ENCODE results near the gene ACAA1. TPM values are rescaled to one million over a fixed set of nuclear protein-coding genes. Genes with fewer than 3 reads are reported as not detected.
A peak's percentile ranks its signal among the peaks of the same experiment; 100 is the strongest.

Gene ACAA1
- total and polyA plus RNA-seq, 2 of the 4 experiments (the other 2 are of a cell fraction) = 30.8 to 62.4 TPM

- Histone ChIP-seq H2BK120ac (ENCODE audit: low read depth, low read length) (no peak overlapping the region), H4K8ac (ENCODE audit: low read depth in 2 of 2, low read length in 2 of 2) (peak overlapping the region in 1 of 2 experiments; percentile 33; a peak in 1 of 4 replicates), H3K4me2 (ENCODE audit: low read depth, low read length) (peak overlapping the region; percentile 94), H3K4me1 (ENCODE audit: control insufficient read depth, insufficient read depth, low read length) (peaks cover 13% of the 10 kb centered on the region), H3K18ac (ENCODE audit: low read depth, low read length) (no peak overlapping the region), H2AK5ac (ENCODE audit: low read depth, low read length) (peak overlapping the region; percentile 4; the same call in 1 of the 2 replicates), H3K36me3 (ENCODE audit: control insufficient read depth, insufficient read depth, low read length) (peaks cover 32% of the 10 kb centered on the region), H3K27me3 (ENCODE audit: control insufficient read depth, insufficient read depth, low read length) (no peaks in the 10 kb centered on the region), H3K27ac (ENCODE audit: insufficient read depth, low read length) (peak overlapping the region; percentile 29), H3K23ac (ENCODE audit: low read depth, low read length) (peak overlapping the region; percentile 82; the same call in 1 of the 2 replicates), H2BK5ac (ENCODE audit: low read depth, low read length, poor library complexity, severe bottlenecking) (peak overlapping the region; percentile 3), H3K9me3 (ENCODE audit: control insufficient read depth, insufficient read depth, low read length) (no peaks in the 10 kb centered on the region), H3K4me3 (ENCODE audit: insufficient read depth, low read depth, low read length) (peak overlapping the region; percentile 65), H3K9me1 (ENCODE audit: insufficient read depth, low read length) (peaks cover 24% of the 10 kb centered on the region), H3K79me1 (ENCODE audit: low read depth in 1 of 2, low read length in 2 of 2) (peaks cover 31 to 88% of the 10 kb centered on the region in 2 experiments), H3K56ac (ENCODE audit: extremely low read depth, insufficient read depth, low read length) (no peak overlapping the region; the same call in 1 of the 2 replicates), H3K4ac (ENCODE audit: low read depth, low read length) (0 out of 2 replicates have a peak overlapping the region, but pooled peaks have one; percentile 37), H2BK20ac (ENCODE audit: low read depth, low read length) (no peak overlapping the region), H4K5ac (ENCODE audit: low read depth, low read length) (no peak overlapping the region), H2BK15ac (ENCODE audit: low read depth, low read length) (no peak overlapping the region), H4K91ac (ENCODE audit: insufficient read depth, low read depth, low read length) (no peak overlapping the region), H3K14ac (replicated peaks; ENCODE audit: low read depth, low read length) (peak overlapping the region; percentile 71), H2AK9ac (replicated peaks; ENCODE audit: low read depth, low read length, poor library complexity) (peak overlapping the region; percentile 89), H3K9ac (ENCODE audit: low read depth, low read length) (peak overlapping the region; percentile 91), H2AFZ (replicated peaks; ENCODE audit: low read length, poor library complexity) (peak overlapping the region; percentile 98), H4K20me1 (ENCODE audit: insufficient read depth, low read length) (0 out of 2 replicates have a peak, but pooled peaks cover 5% of the 10 kb centered on the region)
- POLR2A ChIA-PET (ENCODE audit: unreplicated experiment) = interaction anchor here (0.8 to 1.6 kb wide), 2 partner anchors 17 to 29 kb away, joined by 3 to 10 read pairs; partner anchors contain the start of gene OXSR1
- dilution Hi-C loops (cut with HindIII; ENCODE audit: low sequenced_read_pairs, unreplicated experiment) (no loop called here), in situ Hi-C loops (cut with MboI; ENCODE audit: low sequenced_read_pairs) (loop anchor here (10.0 kb wide), 1 partner anchor 348 kb away; no protein-coding TSS in a partner anchor), intact Hi-C loops (cut with micrococcal nuclease) (loop anchor here (1.0 to 2.0 kb wide), 3 partner anchors 110 to 343 kb away; no protein-coding TSS in a partner anchor)
- no TSS peak for BruUV-seq (replicated peaks)
- WGBS, 2 experiments (ENCODE audit: extremely low coverage in 2 of 2, insufficient read length in 1 of 2) = 1% methylated on average over 14 of the region's 20 CpGs; no CpG with 5 or more reads in 1 of the 2 experiments
- TF ChIP-seq RFX5 (IDR thresholded peaks at IDR 0.05; ENCODE audit: low read depth, low read length) (no peak), POLR2A (IDR thresholded peaks at IDR 0.05; ENCODE audit: low read depth, low read length) (no peak), CHD1 (IDR thresholded peaks at IDR 0.05; ENCODE audit: low read depth, low read length) (no peak), SMC3 (IDR thresholded peaks at IDR 0.05; ENCODE audit: low read depth, low read length) (no peak), BHLHE40 (IDR thresholded peaks at IDR 0.05; ENCODE audit: low read depth, low read length) (no peak), NFE2L2 (IDR thresholded peaks at IDR 0.05; ENCODE audit: low read depth, low read length) (no peak), RCOR1 (IDR thresholded peaks at IDR 0.05; ENCODE audit: insufficient replicate concordance, low read length) (no peak), MXI1 (IDR thresholded peaks at IDR 0.05; ENCODE audit: borderline replicate concordance, low read depth, low read length) (no peak), MAZ (IDR thresholded peaks at IDR 0.05; ENCODE audit: borderline replicate concordance, low read depth, low read length) (no peak), CEBPB (IDR thresholded peaks at IDR 0.05; ENCODE audit: low read depth, low read length) (no peak), RAD21 (IDR thresholded peaks at IDR 0.05; ENCODE audit: low read length) (no peak), MAFK (IDR thresholded peaks at IDR 0.05; ENCODE audit: low read depth, low read length) (no peak), FOS (IDR thresholded peaks at IDR 0.05; ENCODE audit: low read depth, low read length) (no peak)
- TF ChIP-seq, protein P1, sequence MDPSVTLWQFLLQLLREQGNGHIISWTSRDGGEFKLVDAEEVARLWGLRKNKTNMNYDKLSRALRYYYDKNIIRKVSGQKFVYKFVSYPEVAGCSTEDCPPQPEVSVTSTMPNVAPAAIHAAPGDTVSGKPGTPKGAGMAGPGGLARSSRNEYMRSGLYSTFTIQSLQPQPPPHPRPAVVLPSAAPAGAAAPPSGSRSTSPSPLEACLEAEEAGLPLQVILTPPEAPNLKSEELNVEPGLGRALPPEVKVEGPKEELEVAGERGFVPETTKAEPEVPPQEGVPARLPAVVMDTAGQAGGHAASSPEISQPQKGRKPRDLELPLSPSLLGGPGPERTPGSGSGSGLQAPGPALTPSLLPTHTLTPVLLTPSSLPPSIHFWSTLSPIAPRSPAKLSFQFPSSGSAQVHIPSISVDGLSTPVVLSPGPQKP (IDR thresholded peaks at IDR 0.05; ENCODE audit: borderline replicate concordance, low read depth, low read length) = no peak
- TF ChIP-seq, protein P2, sequence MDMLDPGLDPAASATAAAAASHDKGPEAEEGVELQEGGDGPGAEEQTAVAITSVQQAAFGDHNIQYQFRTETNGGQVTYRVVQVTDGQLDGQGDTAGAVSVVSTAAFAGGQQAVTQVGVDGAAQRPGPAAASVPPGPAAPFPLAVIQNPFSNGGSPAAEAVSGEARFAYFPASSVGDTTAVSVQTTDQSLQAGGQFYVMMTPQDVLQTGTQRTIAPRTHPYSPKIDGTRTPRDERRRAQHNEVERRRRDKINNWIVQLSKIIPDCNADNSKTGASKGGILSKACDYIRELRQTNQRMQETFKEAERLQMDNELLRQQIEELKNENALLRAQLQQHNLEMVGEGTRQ (IDR thresholded peaks at IDR 0.05; ENCODE audit: low read depth, low read length) = no peak
- CTCF ChIA-PET = no interaction called here
- DNase-seq (peak; percentile 54), ATAC-seq (ENCODE audit: low read depth) (peak; percentile 4; the same call in 1 of the 2 replicates)
These were observed 542 bp downstream of the ACAA1 start for GRCh38 chr3:38136393-38136776.
